Sigmoid colon (tissue), 7 donors: ENCODE measurements around the gene BBIP1. TPM values are rescaled to one million over a fixed set of nuclear protein-coding genes. Genes with fewer than 3 reads are reported as not detected.

ENCODE experiments used
- DNase-seq: peaks from one replicate; pipeline ENCODE4 v3.0.0-alpha.2; 2019
- H3K27ac ChIP-seq, 4 donors: fragments of 200-600 bp; sonication (generic); one replicate each; pipeline ENCODE4 v1.5.1; 2016 to 2019; ENCODE audit warnings: mild to moderate bottlenecking in 1 of 4
- H3K27me3 ChIP-seq, 3 donors: fragments of 200-600 bp; sonication (generic); one replicate each; pipeline ENCODE4 v1.5.1; 2019; ENCODE audit warnings: mild to moderate bottlenecking in 1 of 3
- H3K36me3 ChIP-seq, 4 donors: fragments of 200-600 bp; sonication (generic); one replicate each; pipeline ENCODE4 v1.5.1; 2016 to 2019
- H3K4me1 ChIP-seq, 4 donors: fragments of 200-600 bp; sonication (generic); one replicate each; pipeline ENCODE4 v1.5.1; 2017 to 2019
- H3K4me3 ChIP-seq, 4 donors: fragments of 200-600 bp; sonication (generic); one replicate each; pipeline ENCODE4 v1.5.1; 2017 to 2019; ENCODE audit warnings: mild to moderate bottlenecking in 2 of 4, moderate library complexity in 1 of 4
- H3K9me3 ChIP-seq, 4 donors: fragments of 200-600 bp in 3 of 4; sonication (generic) in 3 of 4; one replicate each; pipeline versions ENCODE4 v1.5.1 to v1.6.1; 2013 to 2019
- CTCF ChIP-seq, 4 experiments: fragments of 450-650 bp in 3 of 4; fragments of 200-600 bp in 1 of 4; IDR thresholded peaks; one replicate each; pipeline ENCODE4 v1.5.1; 2016 to 2019; ENCODE audit warnings: antibody characterized with exemption in 4 of 4, mild to moderate bottlenecking in 3 of 4, moderate library complexity in 2 of 4
- EP300 ChIP-seq, 4 donors: sonication (generic); formaldehyde crosslinking; IDR thresholded peaks; one replicate each; pipeline ENCODE4 v1.6.1; 2017; ENCODE audit warnings: antibody characterized with exemption in 4 of 4
- POLR2A ChIP-seq, 2 donors: fragments of 450-650 bp; IDR thresholded peaks; one replicate each; pipeline ENCODE4 v1.6.1; 2016; ENCODE audit warnings: antibody characterized with exemption in 2 of 2, mild to moderate bottlenecking in 2 of 2, moderate library complexity in 2 of 2
- POLR2AphosphoS5 ChIP-seq, 4 donors: sonication (generic); formaldehyde crosslinking; IDR thresholded peaks; one replicate each; pipeline ENCODE4 v1.6.1; 2017; ENCODE audit warnings: antibody characterized with exemption in 4 of 4
- WGBS, 2 donors: extraction: QIAGEN DNeasy Blood & Tissue Kit; methylation state at CpG; one replicate each; pipeline ENCODE4 v1.1.7; 2013; 5-methylcytosine and 5-hydroxymethylcytosine counted together
- intact Hi-C: fragments of 100-400 bp; cut with DNase I; formaldehyde crosslinking; loops from one replicate; pipeline ENCODE4 v1.15.1; 2023
- polyA plus RNA-seq, 3 donors: library from polyadenylated mRNA; stranded (reverse); fragments of 200-250 nt; gene quantifications; one replicate each; pipeline ENCODE4 v1.2.3, GENCODE V29; 2013
- total RNA-seq, 4 donors: library from RNA; depleted of rRNA; stranded (reverse); fragments of >200 nt; gene quantifications; one replicate each; pipeline ENCODE4 v1.1.0, GENCODE V29; 2016
- donor health status: healthy with polysubstance abuse.
- donor health status: Bipolar disorder and iron deficiency.
- donor health status: healthy.

BBIP1 gene
- total and polyA plus RNA-seq, 7 donors = 16.2 to 36.8 (median 21.6) TPM

- intact Hi-C loops = no loop called here
- Histone ChIP-seq H3K4me1 (peaks cover 0 to 41% (median 30%) of the 10 kb centered on the region in 4 donors), H3K36me3 (no peaks in the 10 kb centered on the region), H3K27ac (peak overlapping the region in 2 of 4 donors; percentile 26 to 81), H3K9me3 (no peaks in the 10 kb centered on the region), H3K4me3 (no peak overlapping the region), H3K27me3 (no peaks in the 10 kb centered on the region)
- TF ChIP-seq POLR2A (IDR thresholded peaks at IDR 0.05) = no peak
- DNase-seq = no peak
Measured at GRCh38 chr10:110863361-110863760, 55.6 kb downstream of the BBIP1 start.

- no peak overlapping the region for H3K4me3 ChIP-seq
- WGBS, 2 donors = 82 to 87% methylated on average over 6 of the region's 6 CpGs
- intact Hi-C loops = no loop called here
- no peaks in the 10 kb centered on the region for H3K9me3 ChIP-seq
- H3K27me3 ChIP-seq = no peaks in the 10 kb centered on the region
- H3K36me3 ChIP-seq = no peaks in the 10 kb centered on the region
- H3K27ac ChIP-seq = peak overlapping the region in 1 of 4 donors; percentile 81
- TF ChIP-seq POLR2A (IDR thresholded peaks at IDR 0.05) (no peak), CTCF (IDR thresholded peaks at IDR 0.05) (no peak), POLR2AphosphoS5 (IDR thresholded peaks at IDR 0.05) (no peak), EP300 (IDR thresholded peaks at IDR 0.05) (no peak)
- no peak for DNase-seq
- H3K4me1 ChIP-seq = peaks cover 0 to 43% (median 32%) of the 10 kb centered on the region in 4 donors
Measured at GRCh38 chr10:110862961-110863360, 56.0 kb downstream of the BBIP1 start.

- no peaks in the 10 kb centered on the region for H3K27me3 ChIP-seq
- WGBS, 2 donors = 84 to 89% methylated on average over 6 of the region's 6 CpGs
- intact Hi-C loops = no loop called here
- TF ChIP-seq POLR2A (IDR thresholded peaks at IDR 0.05) = no peak
- peak in 1 of 4 donors; percentile 56 for TF ChIP-seq POLR2AphosphoS5 (IDR thresholded peaks at IDR 0.05)
- no peak for TF ChIP-seq EP300 (IDR thresholded peaks at IDR 0.05)
- no peak for TF ChIP-seq CTCF (IDR thresholded peaks at IDR 0.05)
- DNase-seq = no peak
- H3K9me3 ChIP-seq = no peaks in the 10 kb centered on the region
- peaks cover 0 to 51% (median 39%) of the 10 kb centered on the region in 4 donors for H3K4me1 ChIP-seq
- no peaks in the 10 kb centered on the region for H3K36me3 ChIP-seq
- H3K27ac ChIP-seq = peak overlapping the region in 1 of 4 donors; percentile 81
- no peak overlapping the region for H3K4me3 ChIP-seq
Measured at GRCh38 chr10:110861930-110862649, 56.9 kb downstream of the BBIP1 start.

GRCh38 chr10:110861476-110861875 is 57.5 kb downstream of the BBIP1 start:
- H3K36me3 ChIP-seq = no peaks in the 10 kb centered on the region
- peaks cover 0 to 52% (median 39%) of the 10 kb centered on the region in 4 donors for H3K4me1 ChIP-seq

GRCh38 chr10:110860576-110861241 is 58.3 kb downstream of the BBIP1 start:
- Histone ChIP-seq H3K27me3 (no peaks in the 10 kb centered on the region), H3K9me3 (no peaks in the 10 kb centered on the region), H3K4me3 (no peak overlapping the region), H3K4me1 (peaks cover 0 to 45% (median 32%) of the 10 kb centered on the region in 4 donors), H3K27ac (peak overlapping the region; percentile 29 to 65 (median 41)), H3K36me3 (no peaks in the 10 kb centered on the region)
- intact Hi-C loops = no loop called here
- DNase-seq = peak; percentile 36
- TF ChIP-seq CTCF (IDR thresholded peaks at IDR 0.05) (no peak), POLR2AphosphoS5 (IDR thresholded peaks at IDR 0.05) (no peak), EP300 (IDR thresholded peaks at IDR 0.05) (no peak), POLR2A (IDR thresholded peaks at IDR 0.05) (no peak)
- 34 to 49% methylated on average over 7 of the region's 7 CpGs for WGBS, 2 donors

More at GRCh38 chr10:110861476-110861875, 57.5 kb downstream of the BBIP1 start:
- H3K27me3 ChIP-seq = no peaks in the 10 kb centered on the region
- H3K4me3 ChIP-seq = no peak overlapping the region
- WGBS, 2 donors = 94 to 98% methylated on average over 2 of the region's 2 CpGs
- TF ChIP-seq EP300 (IDR thresholded peaks at IDR 0.05) = no peak
- intact Hi-C loops = no loop called here
- H3K9me3 ChIP-seq = no peaks in the 10 kb centered on the region
- H3K27ac ChIP-seq = peak overlapping the region in 2 of 4 donors; percentile 50 to 65
- DNase-seq = no peak
